K562 (cell line): Measurements from ENCODE around the gene SGMS1. TPM values are rescaled to one million over a fixed set of nuclear protein-coding genes. Genes with fewer than 3 reads are reported as not detected.

Source experiments
- ATAC-seq: fragments of 200-7000 bp; cut with Tn5 transposase; 3 replicates; pipeline ENCODE4 v1.9.1; 2020; ENCODE audit warnings: moderate library complexity
- BruUV-seq: library from RNA; stranded (reverse); fragments of 400-500 nt; replicated peaks from 2 replicates; lab custom pipeline; 2021; lab: Mats Ljungman, UMichigan
- CTCF ChIA-PET: fragments of 300-600 bp; formaldehyde crosslinking; extraction: SDS; loops from one replicate; lab custom pipeline; 2021; ENCODE audit warnings: low intra/inter-chr PET ratio; lab: Yijun Ruan, JAX
- POLR2A ChIA-PET: fragments of 300-600, 350-650 bp; sonication (Branson Sonifier 250); formaldehyde crosslinking; extraction: SDS; loops from one replicate; lab custom pipeline; 2021; ENCODE audit warnings: antibody characterized with exemption, inconsistent platforms; lab: Yijun Ruan, JAX
- DNase-seq, 4 experiments: peaks; one replicate each; pipeline versions ENCODE4 v3.0.0 to v3.0.0-alpha.2; 2011 to 2018; ENCODE audit warnings: low spot score in 3 of 4, mixed read lengths in 3 of 4; ENCODE audit errors: extremely low read depth in 1 of 4
- FAIRE-seq: peaks from 2 replicates; lab custom pipeline; 2011; peaks lifted over from hg19 to GRCh38; lab: Jason Lieb, UNC
- H2AFZ ChIP-seq: 2 replicates; pipeline ENCODE4 v1.6.0; 2011; ENCODE audit warnings: low read depth, low read length, control low read depth, inconsistent platforms
- H3K27ac ChIP-seq: fragments of 200-600 bp; 3 replicates; pipeline ENCODE4 v1.8.0; 2011; ENCODE audit warnings: low read depth, mild to moderate bottlenecking, control low read depth, inconsistent platforms, low read length, moderate library complexity, mixed read lengths; ENCODE audit errors: extremely low read depth
- H3K27me3 ChIP-seq, 2 experiments: fragments of 300-600 bp in 1 of 2; 2 replicates in 1 of 2; 3 replicates in 1 of 2; pipeline versions ENCODE4 v1.6.0 to v1.8.0; 2011; ENCODE audit warnings: inconsistent platforms in 2 of 2, low read length in 2 of 2, mild to moderate bottlenecking in 1 of 2, mixed read lengths in 1 of 2, moderate library complexity in 1 of 2; ENCODE audit not compliant: control insufficient read depth in 2 of 2, insufficient read depth in 2 of 2
- H3K36me3 ChIP-seq: fragments of 300-600 bp; 3 replicates; pipeline ENCODE4 v1.8.0; 2011; ENCODE audit warnings: mild to moderate bottlenecking, low read length, inconsistent platforms; ENCODE audit not compliant: control insufficient read depth, insufficient read depth
- H3K4me1 ChIP-seq, 2 experiments: fragments of 200-600 bp in 1 of 2; replicated peaks in 1 of 2; 2 replicates in 1 of 2; 3 replicates in 1 of 2; pipeline versions ENCODE4 v1.5.1 to v1.8.0; 2011; ENCODE audit warnings: inconsistent platforms in 2 of 2, low read length in 2 of 2, mild to moderate bottlenecking in 1 of 2, mixed read lengths in 1 of 2, moderate library complexity in 1 of 2; ENCODE audit not compliant: control insufficient read depth in 2 of 2, insufficient read depth in 2 of 2
- H3K4me2 ChIP-seq: 2 replicates; pipeline ENCODE4 v1.6.1; 2011; ENCODE audit warnings: low read length, control low read depth, inconsistent platforms, mixed read lengths; ENCODE audit not compliant: insufficient read depth
- H3K4me3 ChIP-seq: fragments of 200-600 bp; sonication (generic), shearing (Covaris generic); 2 replicates; pipeline ENCODE4 v1.5.1; 2016; ENCODE audit warnings: control low read depth, inconsistent platforms
- H3K79me2 ChIP-seq: fragments of 200-600 bp; 3 replicates; pipeline ENCODE4 v1.8.0; 2011; ENCODE audit warnings: low read length, inconsistent platforms; ENCODE audit not compliant: control insufficient read depth, insufficient read depth
- H3K9ac ChIP-seq, 2 experiments: 2 replicates each; pipeline versions ENCODE4 v1.6.0 to v1.6.1; 2011; ENCODE audit warnings: low read depth in 2 of 2, low read length in 2 of 2, control low read depth in 1 of 2, inconsistent platforms in 1 of 2, mild to moderate bottlenecking in 1 of 2, mixed read lengths in 1 of 2; ENCODE audit not compliant: insufficient read depth in 1 of 2
- H3K9me1 ChIP-seq: one replicate; pipeline ENCODE4 v1.6.0; 2011; ENCODE audit warnings: inconsistent platforms, mild to moderate bottlenecking, low read length, moderate library complexity; ENCODE audit not compliant: control insufficient read depth, insufficient read depth
- H3K9me3 ChIP-seq: replicated peaks from 2 replicates; pipeline ENCODE4 v1.5.1; 2011; ENCODE audit warnings: low read depth, low read length, inconsistent platforms; ENCODE audit not compliant: control insufficient read depth, insufficient read depth
- H4K20me1 ChIP-seq: replicated peaks from 2 replicates; pipeline ENCODE4 v1.6.1; 2011; ENCODE audit warnings: low read length, inconsistent platforms, mixed read lengths; ENCODE audit not compliant: control insufficient read depth, insufficient read depth
- BHLHE40 ChIP-seq: IDR thresholded peaks from 2 replicates; pipeline ENCODE4 v1.6.1; 2011; ENCODE audit warnings: low read length, improper control_type of control experiment
- TFE3 ChIP-seq: fragments of 450-650 bp; formaldehyde crosslinking; IDR thresholded peaks from 2 replicates; pipeline ENCODE4 v1.4.0; 2020; ENCODE audit warnings: mild to moderate bottlenecking, mixed read lengths
- TOE1 ChIP-seq, 2 experiments: fragments of 450-650 bp in 1 of 2; sonication (generic) in 1 of 2; formaldehyde crosslinking in 1 of 2; IDR thresholded peaks; 2 replicates each; pipeline versions ENCODE4 v1.7.1 to v1.8.0; 2016 to 2022; ENCODE audit warnings: borderline replicate concordance in 2 of 2, mild to moderate bottlenecking in 2 of 2, antibody characterized with exemption in 1 of 2, inconsistent platforms in 1 of 2, low read depth in 1 of 2, missing genetic modification reagents in 1 of 2, moderate library complexity in 1 of 2
- WGBS: fragments of 100-300 bp; shearing (Covaris generic); methylation state at CpG from one replicate; pipeline ENCODE4 v1.1.6; 2016; ENCODE audit warnings: low coverage, mixed read lengths; ENCODE audit not compliant: insufficient coverage; ENCODE audit errors: missing lambda C conversion rate; 5-methylcytosine and 5-hydroxymethylcytosine counted together
- in situ Hi-C: fragments of 300-500 bp; cut with MboI; formaldehyde crosslinking; loops from 4 replicates; pipeline ENCODE4 v1.15.0; 2018; ENCODE audit warnings: inconsistent platforms, mixed read lengths
- intact Hi-C: fragments of 100-400 bp; cut with micrococcal nuclease; formaldehyde crosslinking; loops from 2 replicates; pipeline ENCODE4 v1.14.2; 2022
- polyA plus RNA-seq, 8 experiments: library from polyadenylated mRNA; depleted of rRNA in 4 of 8; stranded (reverse) in 5 of 8; unstranded in 3 of 8; fragments of >200 nt; fragmentation: Nextera tagmentation in 2 of 8; fragmentation: Illumina TruSeq in 1 of 8; extraction: Ambion mirVana in 2 of 8; extraction: Trizol in 1 of 8; gene quantifications; 2 replicates each; pipeline versions ENCODE4 v1.2.1 to v1.2.3, GENCODE V29; 2011 to 2014; ENCODE audit warnings: inconsistent platforms in 1 of 8, missing spikeins in 1 of 8
- total RNA-seq, 7 experiments: library from RNA; depleted of rRNA in 6 of 7; stranded (reverse); fragments of >200 nt in 6 of 7; fragmentation: Illumina TruSeq in 2 of 7; extraction: Trizol in 2 of 7; gene quantifications; 2 replicates each; pipeline versions ENCODE4 v1.2.1 to v1.2.3, GENCODE V29; 2011 to 2021; ENCODE audit warnings: low replicate concordance in 1 of 7

Gene SGMS1
- total and polyA plus RNA-seq, 9 of the 15 experiments (the other 6 are each of a cell fraction or from before 2014, with no cell fraction given), result 22.6 to 232 (median 82.2) TPM

GRCh38 chr10:50541317-50541716, 82.4 kb downstream of the SGMS1 start:
- Histone ChIP-seq H3K9me1 (no peaks in the 10 kb centered on the region), H3K4me2 (no peak overlapping the region), H3K9me3 (no peaks in the 10 kb centered on the region), H2AFZ (no peak overlapping the region), H3K9ac (peak overlapping the region in 1 of 2 experiments; percentile 21; a peak in 1 of 4 replicates), H3K79me2 (peaks cover 95% of the 10 kb centered on the region), H3K27ac (peak overlapping the region; percentile 19; the same call in 1 of the 3 replicates), H3K4me3 (no peak overlapping the region), H4K20me1 (peaks cover 13% of the 10 kb centered on the region), H3K27me3 (no peaks in the 10 kb centered on the region), H3K4me1 (peaks cover 22 to 68% of the 10 kb centered on the region in 2 experiments), H3K36me3 (no peaks in the 10 kb centered on the region; the same call in 2 of the 3 replicates)
- CTCF ChIA-PET, result no interaction called here
- TF ChIP-seq BHLHE40 (no peak), TFE3 (peak; percentile 77), TOE1 (IDR thresholded peaks at IDR 0.05; ENCODE audit: borderline replicate concordance) (0 out of 2 replicates have a peak, but pooled peaks have one; percentile 17), TOE1 (CRISPR knock-in tag; IDR thresholded peaks at IDR 0.05; ENCODE audit: borderline replicate concordance, low read depth) (no peak)
- DNase-seq (no peak), FAIRE-seq (no peak), ATAC-seq (no peak)
- POLR2A ChIA-PET, result interaction anchor here (0.6 to 1.1 kb wide), 3 partner anchors 16 to 336 kb away, joined by 3 read pairs; partner anchors contain the start of gene SGMS1
- intact Hi-C loops (no loop called here), in situ Hi-C loops (no loop called here)
- no TSS peak for BruUV-seq
- WGBS, result 65% methylated on average over 2 of the region's 2 CpGs
